HepG2 (cell line): ENCODE measurements around the gene CRKL. TPM values are rescaled to one million over a fixed set of nuclear protein-coding genes. Genes with fewer than 3 reads are reported as not detected.
A peak's percentile ranks its signal among the peaks of the same experiment; 100 is the strongest.

Experiments
- CSRNP2 ChIP-seq: sonication (generic); formaldehyde crosslinking; conservative IDR thresholded peaks from 2 replicates; pipeline ENCODE4 v1.8.0; 2022; ENCODE audit warnings: low read depth, missing genetic modification reagents
- DPF2 ChIP-seq: sonication (generic); formaldehyde crosslinking; IDR thresholded peaks from 2 replicates; pipeline ENCODE4 v1.4.0; 2020; ENCODE audit warnings: mild to moderate bottlenecking, low read depth, missing genetic modification reagents, borderline replicate concordance
- EZH2 ChIP-seq: conservative IDR thresholded peaks from 2 replicates; pipeline ENCODE4 v1.6.1; 2012; ENCODE audit warnings: mild to moderate bottlenecking, low read depth, low read length, moderate library complexity
- GABPB1 ChIP-seq: IDR thresholded peaks from 2 replicates; pipeline ENCODE4 v1.6.1; 2016; ENCODE audit warnings: mild to moderate bottlenecking, missing genetic modification reagents, moderate library complexity, missing compliant biosample characterization
- HMGXB4 ChIP-seq, 2 experiments: sonication (generic) in 1 of 2; formaldehyde crosslinking in 1 of 2; IDR thresholded peaks; 2 replicates each; pipeline versions ENCODE4 v1.4.0 to v1.6.1; 2018 to 2020; ENCODE audit warnings: missing genetic modification reagents in 2 of 2, borderline replicate concordance in 1 of 2, low read depth in 1 of 2, mild to moderate bottlenecking in 1 of 2, missing biosample characterization in 1 of 2
- IRF1 ChIP-seq: sonication (generic); formaldehyde crosslinking; IDR thresholded peaks from 2 replicates; pipeline ENCODE4 v1.4.0; 2020; ENCODE audit warnings: low read depth, mild to moderate bottlenecking, missing genetic modification reagents
- KDM5B ChIP-seq: sonication (generic); formaldehyde crosslinking; IDR thresholded peaks from 2 replicates; pipeline ENCODE4 v1.4.0; 2020; ENCODE audit warnings: missing genetic modification reagents, mild to moderate bottlenecking, borderline replicate concordance
- MAFK ChIP-seq, 2 experiments: IDR thresholded peaks in 1 of 2; conservative IDR thresholded peaks in 1 of 2; 2 replicates each; pipeline ENCODE4 v1.6.1; 2011; ENCODE audit warnings: improper control_type of control experiment in 2 of 2, low read length in 2 of 2
- MTF2 ChIP-seq: sonication (generic); formaldehyde crosslinking; IDR thresholded peaks from 2 replicates; pipeline ENCODE4 v1.5.0; 2020; ENCODE audit warnings: missing genetic modification reagents, borderline replicate concordance
- NFKB2 ChIP-seq: sonication (generic); formaldehyde crosslinking; IDR thresholded peaks from 2 replicates; pipeline ENCODE4 v1.4.0; 2020; ENCODE audit warnings: missing genetic modification reagents, borderline replicate concordance
- RAD21 ChIP-seq: fragments of 450-650 bp; formaldehyde crosslinking; IDR thresholded peaks from 2 replicates; pipeline ENCODE4 v1.5.0; 2020; ENCODE audit warnings: mild to moderate bottlenecking
- TFE3 ChIP-seq: IDR thresholded peaks from 2 replicates; pipeline ENCODE4 v1.6.1; 2016
- ZFY ChIP-seq: sonication (generic); formaldehyde crosslinking; IDR thresholded peaks from 2 replicates; pipeline ENCODE4 v1.4.0; 2020; ENCODE audit warnings: missing genetic modification reagents
- ZNF180 ChIP-seq: sonication (generic); formaldehyde crosslinking; IDR thresholded peaks from 2 replicates; pipeline ENCODE4 v1.4.0; 2020; ENCODE audit warnings: low read depth, missing genetic modification reagents, borderline replicate concordance
- ZNF263 ChIP-seq: sonication (generic); formaldehyde crosslinking; IDR thresholded peaks from 2 replicates; pipeline ENCODE4 v1.4.0; 2020; ENCODE audit warnings: missing genetic modification reagents
- ZNF276 ChIP-seq: sonication (generic); formaldehyde crosslinking; IDR thresholded peaks from 2 replicates; pipeline ENCODE4 v1.4.0; 2020; ENCODE audit warnings: mild to moderate bottlenecking, low read depth, missing genetic modification reagents
- ZNF292 ChIP-seq: sonication (generic); formaldehyde crosslinking; IDR thresholded peaks from 2 replicates; pipeline ENCODE4 v1.8.1; 2022; ENCODE audit warnings: mild to moderate bottlenecking, low read depth, missing genetic modification reagents, borderline replicate concordance
- ZNF572 ChIP-seq: sonication (generic); formaldehyde crosslinking; IDR thresholded peaks from 2 replicates; pipeline ENCODE4 v1.5.1; 2020; ENCODE audit warnings: mild to moderate bottlenecking, missing genetic modification reagents
- ZNF775 ChIP-seq: sonication (generic); formaldehyde crosslinking; IDR thresholded peaks from 2 replicates; pipeline ENCODE4 v1.4.0; 2020; ENCODE audit warnings: missing genetic modification reagents, mild to moderate bottlenecking, moderate library complexity, borderline replicate concordance
- ZSCAN31 ChIP-seq: sonication (generic); formaldehyde crosslinking; IDR thresholded peaks from 2 replicates; pipeline ENCODE4 v1.5.0; 2020; ENCODE audit warnings: low read depth, mild to moderate bottlenecking, missing genetic modification reagents
- polyA plus RNA-seq, 8 experiments: library from polyadenylated mRNA; depleted of rRNA in 3 of 8; stranded (reverse) in 7 of 8; unstranded in 1 of 8; fragments of >200 nt; fragmentation: Illumina TruSeq in 4 of 8; extraction: Trizol in 4 of 8; gene quantifications; 2 replicates each; pipeline versions ENCODE4 v1.2.1 to v1.2.3, GENCODE V29; 2011 to 2016; ENCODE audit warnings: low read depth in 4 of 8, missing spikeins in 1 of 8, mixed read lengths in 1 of 8; ENCODE audit not compliant: insufficient read depth in 1 of 8
- total RNA-seq, 5 experiments: library from RNA; depleted of rRNA; stranded (reverse); fragments of >200 nt; fragmentation: Illumina TruSeq; extraction: Trizol; gene quantifications; 2 replicates each; pipeline ENCODE4 v1.2.3, GENCODE V29; 2016; ENCODE audit warnings: low read depth in 1 of 5

Gene CRKL
- total and polyA plus RNA-seq, 2 of the 13 experiments (the other 11 are each of a cell fraction or from before 2014, with no cell fraction given): 37.4 to 60.6 TPM

GRCh38 chr22:20916916-20917810 lies at the start of gene CRKL (continued):
- TF ChIP-seq IRF1 (CRISPR knock-in tag): no peak
- peak; percentile 91 to 98 for TF ChIP-seq HMGXB4 (CRISPR knock-in tag; IDR thresholded peaks at IDR 0.05; ENCODE audit: borderline replicate concordance in 1 of 2, low read depth in 1 of 2)
- no peak for TF ChIP-seq CSRNP2 (CRISPR knock-in tag)
- peak; percentile 79 for TF ChIP-seq ZSCAN31 (CRISPR knock-in tag)
- TF ChIP-seq TFE3: no peak
- TF ChIP-seq EZH2: no peak
- no peak for TF ChIP-seq MTF2 (CRISPR knock-in tag)
- TF ChIP-seq RAD21 (CRISPR knock-in tag): peak; percentile 87
- TF ChIP-seq ZNF292 (CRISPR knock-in tag): peak; percentile 87; the same call in 1 of the 2 replicates
- TF ChIP-seq ZFY: peak; percentile 71
- TF ChIP-seq ZNF276 (CRISPR knock-in tag): no peak; the same call in 1 of the 2 replicates
- TF ChIP-seq KDM5B (CRISPR knock-in tag): peak; percentile 50; the same call in 1 of the 2 replicates
- 0 out of 2 replicates have a peak, but pooled peaks have one; percentile 65 for TF ChIP-seq ZNF775
- no peak for TF ChIP-seq ZNF180
- TF ChIP-seq MAFK (conservative IDR thresholded peaks at IDR 0.05 in 1 of 2, IDR thresholded peaks at IDR 0.05 in 1 of 2; ENCODE audit: low read length in 2 of 2): no peak
- no peak for TF ChIP-seq ZNF263
- peak; percentile 82 for TF ChIP-seq GABPB1 (CRISPR knock-in tag)
- peak; percentile 56; the same call in 1 of the 2 replicates for TF ChIP-seq NFKB2 (CRISPR knock-in tag)
- peak; percentile 98; the same call in 1 of the 2 replicates for TF ChIP-seq ZNF572
- TF ChIP-seq DPF2 (CRISPR knock-in tag): no peak; the same call in 1 of the 2 replicates
